ENCODE measurements around the gene TPI1.

TPI1 gene

DNA sequence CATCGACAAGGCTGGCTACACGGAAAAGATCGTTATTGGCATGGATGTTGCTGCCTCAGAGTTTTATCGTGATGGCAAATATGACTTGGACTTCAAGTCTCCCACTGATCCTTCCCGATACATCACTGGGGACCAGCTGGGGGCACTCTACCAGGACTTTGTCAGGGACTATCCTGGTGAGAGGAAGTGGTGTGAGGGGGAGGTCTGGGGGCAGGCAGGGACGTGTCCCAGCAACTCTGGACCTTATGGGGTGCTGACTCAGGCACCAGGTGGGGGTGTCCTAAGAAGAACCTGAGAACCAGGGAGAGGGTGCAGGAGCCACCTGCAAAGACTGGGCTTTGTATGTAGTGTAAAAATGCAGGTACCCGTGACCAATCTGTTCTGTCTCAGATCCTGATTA, 52.3 kb downstream of the TPI1 start:
- H3K4me2 ChIP-seq (ENCODE audit: low read length): no peak overlapping the region
- H3K79me2 ChIP-seq (ENCODE audit: control insufficient read depth, low read length): no peaks in the 10 kb centered on the region
- H3K36me3 ChIP-seq (ENCODE audit: control insufficient read depth, low read length): no peaks in the 10 kb centered on the region
- no peak overlapping the region for H3K27ac ChIP-seq (ENCODE audit: low read depth, low read length)
- no peaks in the 10 kb centered on the region for H3K9me2 ChIP-seq (replicated peaks; ENCODE audit: control insufficient read depth, low read length)
- no peak for TF ChIP-seq EZH2phosphoT487 (IDR thresholded peaks at IDR 0.05; ENCODE audit: borderline replicate concordance, low read length)
- TF ChIP-seq, protein P1, sequence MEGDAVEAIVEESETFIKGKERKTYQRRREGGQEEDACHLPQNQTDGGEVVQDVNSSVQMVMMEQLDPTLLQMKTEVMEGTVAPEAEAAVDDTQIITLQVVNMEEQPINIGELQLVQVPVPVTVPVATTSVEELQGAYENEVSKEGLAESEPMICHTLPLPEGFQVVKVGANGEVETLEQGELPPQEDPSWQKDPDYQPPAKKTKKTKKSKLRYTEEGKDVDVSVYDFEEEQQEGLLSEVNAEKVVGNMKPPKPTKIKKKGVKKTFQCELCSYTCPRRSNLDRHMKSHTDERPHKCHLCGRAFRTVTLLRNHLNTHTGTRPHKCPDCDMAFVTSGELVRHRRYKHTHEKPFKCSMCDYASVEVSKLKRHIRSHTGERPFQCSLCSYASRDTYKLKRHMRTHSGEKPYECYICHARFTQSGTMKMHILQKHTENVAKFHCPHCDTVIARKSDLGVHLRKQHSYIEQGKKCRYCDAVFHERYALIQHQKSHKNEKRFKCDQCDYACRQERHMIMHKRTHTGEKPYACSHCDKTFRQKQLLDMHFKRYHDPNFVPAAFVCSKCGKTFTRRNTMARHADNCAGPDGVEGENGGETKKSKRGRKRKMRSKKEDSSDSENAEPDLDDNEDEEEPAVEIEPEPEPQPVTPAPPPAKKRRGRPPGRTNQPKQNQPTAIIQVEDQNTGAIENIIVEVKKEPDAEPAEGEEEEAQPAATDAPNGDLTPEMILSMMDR (IDR thresholded peaks at IDR 0.05; ENCODE audit: low read depth, low read length, poor library complexity, severe bottlenecking): no peak
- H3K27me3 ChIP-seq (ENCODE audit: control insufficient read depth, low read length): peaks cover 46% of the 10 kb centered on the region
- no peaks in the 10 kb centered on the region for H3K9me3 ChIP-seq (ENCODE audit: control insufficient read depth, insufficient read depth, low read length)
- no peaks in the 10 kb centered on the region; the same call in 1 of the 2 replicates for H3F3A ChIP-seq (ENCODE audit: control insufficient read depth, insufficient read depth)
- H4K20me1 ChIP-seq (ENCODE audit: control insufficient read depth, insufficient read depth, low read depth, low read length): no peaks in the 10 kb centered on the region
- H3K4me3 ChIP-seq (ENCODE audit: low read length): no peak overlapping the region
- peaks cover 42% of the 10 kb centered on the region for H3K4me1 ChIP-seq (ENCODE audit: control insufficient read depth, low read length)

Measured in DOHH2 (cell line).